Measurements from ENCODE around the gene ACACA.

Gene ACACA

GRCh38 chr17:37182786-37183465 lies 223.7 kb downstream of the ACACA start:
- Histone ChIP-seq H3K36me3 (ENCODE audit: control insufficient read depth in 2 of 2, insufficient read depth in 1 of 2, low read length in 2 of 2) (peaks cover 18 to 40% of the 10 kb centered on the region in 2 experiments), H3K9me3 (ENCODE audit: control insufficient read depth, insufficient read depth, low read depth, low read length) (no peaks in the 10 kb centered on the region), H3K27ac (ENCODE audit: extremely low read depth, low read depth, low read length) (no peak overlapping the region), H3K4me3 (ENCODE audit: low read depth, low read length) (no peak overlapping the region), H3K4me1 (ENCODE audit: control insufficient read depth, insufficient read depth, low read length) (peaks cover 4% of the 10 kb centered on the region; the same call in 1 of the 2 replicates)
- TF ChIP-seq ZNF274 (IDR thresholded peaks at IDR 0.05; ENCODE audit: low read length) (no peak), ZNF274 (tag by site-specific recombination; IDR thresholded peaks at IDR 0.05; ENCODE audit: borderline replicate concordance) (no peak), KLF9 (tag by site-specific recombination; IDR thresholded peaks at IDR 0.05; ENCODE audit: low read depth) (no peak), ZNF174 (tag by site-specific recombination; IDR thresholded peaks at IDR 0.05) (no peak), ZNF214 (tag by site-specific recombination; IDR thresholded peaks at IDR 0.05; ENCODE audit: borderline replicate concordance) (no peak), ZFP37 (tag by site-specific recombination; IDR thresholded peaks at IDR 0.05) (no peak), SETDB1 (IDR thresholded peaks at IDR 0.05; ENCODE audit: insufficient read length, low read length) (no peak), MYNN (tag by site-specific recombination; IDR thresholded peaks at IDR 0.05; ENCODE audit: borderline replicate concordance) (no peak), ZNF416 (tag by site-specific recombination; IDR thresholded peaks at IDR 0.05) (no peak)
- POLR2A ChIA-PET: no interaction called here
- CTCF ChIA-PET: interaction anchor here (0.6 to 1.5 kb wide), 6 partner anchors 8 to 239 kb away, joined by 3 to 5 read pairs (median 3); no protein-coding TSS in a partner anchor

GRCh38 chr17:37180376-37180775 lies 226.3 kb downstream of the ACACA start:
- no peak overlapping the region for H3K27ac ChIP-seq (ENCODE audit: extremely low read depth, low read depth, low read length)
- ChIA-PET CTCF (interaction anchor here (1.5 kb wide), 1 partner anchor 9 kb away, joined by 4 read pairs; no protein-coding TSS in a partner anchor), POLR2A (no interaction called here)
- peaks cover 18 to 36% of the 10 kb centered on the region in 2 experiments for H3K36me3 ChIP-seq (ENCODE audit: control insufficient read depth in 2 of 2, insufficient read depth in 1 of 2, low read length in 2 of 2)
- no peaks in the 10 kb centered on the region for H3K9me3 ChIP-seq (ENCODE audit: control insufficient read depth, insufficient read depth, low read depth, low read length)
- no peak overlapping the region for H3K4me3 ChIP-seq (ENCODE audit: low read depth, low read length)
- no peaks in the 10 kb centered on the region for H3K4me1 ChIP-seq (ENCODE audit: control insufficient read depth, insufficient read depth, low read length)
- no peak for TF ChIP-seq PRDM10 (tag by site-specific recombination; IDR thresholded peaks at IDR 0.05)
- TF ChIP-seq OVOL3 (tag by site-specific recombination; IDR thresholded peaks at IDR 0.05): no peak
- TF ChIP-seq TSHZ1 (tag by site-specific recombination; IDR thresholded peaks at IDR 0.05; ENCODE audit: borderline replicate concordance): no peak
- TF ChIP-seq ZNF221 (tag by site-specific recombination; IDR thresholded peaks at IDR 0.05; ENCODE audit: borderline replicate concordance): no peak
- no peak for TF ChIP-seq ZNF274 (IDR thresholded peaks at IDR 0.05; ENCODE audit: low read length)
- no peak for TF ChIP-seq ZNF274 (tag by site-specific recombination; IDR thresholded peaks at IDR 0.05; ENCODE audit: borderline replicate concordance)
- TF ChIP-seq ZXDB (tag by site-specific recombination; IDR thresholded peaks at IDR 0.05): no peak
- TF ChIP-seq ZNF24 (tag by site-specific recombination; IDR thresholded peaks at IDR 0.05): no peak
- TF ChIP-seq MYNN (tag by site-specific recombination; IDR thresholded peaks at IDR 0.05; ENCODE audit: borderline replicate concordance): no peak
- no peak for TF ChIP-seq ZNF548 (tag by site-specific recombination; IDR thresholded peaks at IDR 0.05)
- no peak for TF ChIP-seq ZNF654 (tag by site-specific recombination; IDR thresholded peaks at IDR 0.05; ENCODE audit: low read depth)
- no peak for TF ChIP-seq ZNF16 (tag by site-specific recombination; IDR thresholded peaks at IDR 0.05; ENCODE audit: low read depth)
- TF ChIP-seq SETDB1 (IDR thresholded peaks at IDR 0.05; ENCODE audit: insufficient read length, low read length): no peak
- no peak for TF ChIP-seq KLF9 (tag by site-specific recombination; IDR thresholded peaks at IDR 0.05; ENCODE audit: low read depth)
- TF ChIP-seq PRDM4 (tag by site-specific recombination; IDR thresholded peaks at IDR 0.05): no peak
- no peak for TF ChIP-seq ZNF501 (tag by site-specific recombination; IDR thresholded peaks at IDR 0.05)
- no peak for TF ChIP-seq PRDM6 (tag by site-specific recombination; IDR thresholded peaks at IDR 0.05)

Measured in HEK293 (cell line).